Caco-2 (cell line): ENCODE results near the gene ASIC4. TPM values are rescaled to one million over a fixed set of nuclear protein-coding genes. Genes with fewer than 3 reads are reported as not detected.
A peak's percentile ranks its signal among the peaks of the same experiment; 100 is the strongest.

Experiments
- BruUV-seq: library from RNA; stranded (reverse); fragments of 400-500 nt; replicated peaks from 2 replicates; lab custom pipeline; 2021; lab: Mats Ljungman, UMichigan
- CTCF ChIA-PET: fragments of 300-600 bp; sonication (Branson Sonifier 250); formaldehyde crosslinking; loops from one replicate; lab custom pipeline; 2022; ENCODE audit warnings: antibody characterized with exemption; lab: Charles Lee
- POLR2A ChIA-PET: fragments of 300-600 bp; sonication (Branson Sonifier 250); formaldehyde crosslinking; loops from one replicate; lab custom pipeline; 2022; ENCODE audit warnings: antibody characterized with exemption; lab: Charles Lee
- DNase-seq, 2 experiments: peaks; one replicate each; pipeline versions ENCODE4 v3.0.0 to v3.0.0-alpha.2; 2020 to 2022
- H3K27me3 ChIP-seq: replicated peaks from 2 replicates; pipeline ENCODE4 v1.6.0; 2011; ENCODE audit warnings: low read length; ENCODE audit not compliant: control insufficient read depth, insufficient read depth
- H3K36me3 ChIP-seq: 2 replicates; pipeline ENCODE4 v1.5.1; 2011; ENCODE audit warnings: low read length; ENCODE audit not compliant: control insufficient read depth, insufficient read depth
- H3K4me1 ChIP-seq: fragments of 250-450 bp; sonication (Bioruptor Pico); 2 replicates; pipeline ENCODE4 v1.5.1; 2020; ENCODE audit warnings: mild to moderate bottlenecking
- H3K4me3 ChIP-seq: 2 replicates; pipeline ENCODE4 v1.5.1; 2011; ENCODE audit warnings: low read depth, mild to moderate bottlenecking, control low read depth, low read length
- H3K9me3 ChIP-seq: fragments of 250-450 bp; sonication (Bioruptor Pico); 2 replicates; pipeline ENCODE4 v1.5.1; 2020; ENCODE audit warnings: mild to moderate bottlenecking, moderate library complexity
- H3K27ac Mint-ChIP-seq: one replicate; pipeline ENCODE4 v1.8.0; 2022; ENCODE audit warnings: mixed read lengths; ENCODE audit not compliant: unreplicated experiment
- H3K27me3 Mint-ChIP-seq: one replicate; pipeline ENCODE4 v1.8.0; 2022; ENCODE audit warnings: mixed read lengths; ENCODE audit not compliant: insufficient read depth, unreplicated experiment
- H3K36me3 Mint-ChIP-seq: one replicate; pipeline ENCODE4 v1.8.0; 2022; ENCODE audit warnings: mild to moderate bottlenecking, mixed read lengths; ENCODE audit not compliant: insufficient read depth, unreplicated experiment
- H3K4me1 Mint-ChIP-seq: one replicate; pipeline ENCODE4 v1.8.0; 2022; ENCODE audit warnings: low read depth, mixed read lengths; ENCODE audit not compliant: unreplicated experiment
- H3K4me3 Mint-ChIP-seq: one replicate; pipeline ENCODE4 v1.8.0; 2022; ENCODE audit warnings: mild to moderate bottlenecking, moderate library complexity, mixed read lengths; ENCODE audit not compliant: unreplicated experiment
- H3K9me3 Mint-ChIP-seq: one replicate; pipeline ENCODE4 v1.8.0; 2022; ENCODE audit warnings: mixed read lengths; ENCODE audit not compliant: unreplicated experiment
- CTCF ChIP-seq, 2 experiments: fragments of 200-600 bp in 1 of 2; IDR thresholded peaks; 1 replicate in 1 of 2; 2 replicates in 1 of 2; pipeline versions ENCODE4 v1.5.1 to v1.8.0; 2011 to 2022; ENCODE audit warnings: antibody characterized with exemption in 1 of 2, control low read depth in 1 of 2, inconsistent platforms in 1 of 2, low read depth in 1 of 2, low read length in 1 of 2, mild to moderate bottlenecking in 1 of 2, moderate library complexity in 1 of 2; ENCODE audit not compliant: insufficient read depth in 1 of 2, severe bottlenecking in 1 of 2, unreplicated experiment in 1 of 2
- intact Hi-C: fragments of 100-400 bp; cut with micrococcal nuclease; formaldehyde crosslinking; loops from one replicate; pipeline ENCODE4 v1.10.0; 2022; ENCODE audit not compliant: unreplicated experiment
- total RNA-seq: library from RNA; stranded (reverse); gene quantifications from 2 replicates; pipeline ENCODE4 v1.2.3, GENCODE V29; 2022

The ASIC4 gene
- total RNA-seq, 1 experiment from 2014 or later = 0.16 TPM

- H3K27me3 Mint-ChIP-seq = no peaks in the 10 kb centered on the region
- ChIA-PET POLR2A (interaction anchor here (0.6 to 1.7 kb wide), 13 partner anchors 9 to 250 kb away, joined by 3 to 10 read pairs (median 4); partner anchors contain the start of genes DNAJB2, DNPEP and STK11IP), CTCF (interaction anchor here (0.6 to 7.2 kb wide), 18 partner anchors 10 to 204 kb away, joined by 3 to 243 read pairs (median 6); partner anchors contain the start of genes ASIC4, CHPF, DNPEP and STK11IP)
- peaks cover 14% of the 10 kb centered on the region; the same call in 1 of the 2 replicates for H3K4me1 ChIP-seq
- no peaks in the 10 kb centered on the region; the same call in 1 of the 2 replicates for H3K36me3 ChIP-seq
- peaks cover 11% of the 10 kb centered on the region for H3K36me3 Mint-ChIP-seq
- BruUV-seq = no TSS peak
- intact Hi-C loops = no loop called here
- peaks cover 16% of the 10 kb centered on the region for H3K4me1 Mint-ChIP-seq
- H3K27ac Mint-ChIP-seq = peak overlapping the region; percentile 94
- no peak for DNase-seq
- H3K4me3 ChIP-seq = peak overlapping the region; percentile 86
- TF ChIP-seq CTCF (IDR thresholded peaks at IDR 0.05; ENCODE audit: insufficient read depth in 1 of 2, low read depth in 1 of 2, low read length in 1 of 2, severe bottlenecking in 1 of 2, unreplicated experiment in 1 of 2) = no peak
- H3K9me3 Mint-ChIP-seq = no peaks in the 10 kb centered on the region
- no peaks in the 10 kb centered on the region for H3K27me3 ChIP-seq
- no peaks in the 10 kb centered on the region for H3K9me3 ChIP-seq
- H3K4me3 Mint-ChIP-seq = peak overlapping the region; percentile 98
Observed at GRCh38 chr2:219499058-219499307, 15.3 kb upstream of the ASIC4 start.

- H3K27me3 ChIP-seq = no peaks in the 10 kb centered on the region
- H3K27ac Mint-ChIP-seq = peak overlapping the region; percentile 94
- no peaks in the 10 kb centered on the region for H3K9me3 ChIP-seq
- no peak for DNase-seq
- peaks cover 11% of the 10 kb centered on the region for H3K36me3 Mint-ChIP-seq
- no TSS peak for BruUV-seq
- no peaks in the 10 kb centered on the region; the same call in 1 of the 2 replicates for H3K36me3 ChIP-seq
- POLR2A ChIA-PET = interaction anchor here (1.7 kb wide), 1 partner anchor 111 kb away, joined by 9 read pairs; the partner anchor contains the start of gene DNPEP
- H3K9me3 Mint-ChIP-seq = no peaks in the 10 kb centered on the region
- TF ChIP-seq CTCF (IDR thresholded peaks at IDR 0.05; ENCODE audit: insufficient read depth in 1 of 2, low read depth in 1 of 2, low read length in 1 of 2, severe bottlenecking in 1 of 2, unreplicated experiment in 1 of 2) = no peak
- peak overlapping the region; percentile 98 for H3K4me3 Mint-ChIP-seq
- H3K4me1 Mint-ChIP-seq = peaks cover 16% of the 10 kb centered on the region
- peak overlapping the region; percentile 86 for H3K4me3 ChIP-seq
- intact Hi-C loops = no loop called here
- CTCF ChIA-PET = interaction anchor here (4.0 to 7.2 kb wide), 3 partner anchors 10 to 29 kb away, joined by 49 to 243 read pairs (median 126); no protein-coding TSS in a partner anchor
- H3K4me1 ChIP-seq = peaks cover 14% of the 10 kb centered on the region; the same call in 1 of the 2 replicates
- H3K27me3 Mint-ChIP-seq = no peaks in the 10 kb centered on the region
Observed at GRCh38 chr2:219499555-219499954, 14.7 kb upstream of the ASIC4 start.

GRCh38 chr2:219500135-219500534, 14.1 kb upstream of the ASIC4 start:
- peak in 1 of 2 experiments; percentile 7 for TF ChIP-seq CTCF (IDR thresholded peaks at IDR 0.05; ENCODE audit: insufficient read depth in 1 of 2, low read depth in 1 of 2, low read length in 1 of 2, severe bottlenecking in 1 of 2, unreplicated experiment in 1 of 2)
- POLR2A ChIA-PET = no interaction called here
- DNase-seq = no peak
- Histone ChIP-seq H3K4me1 (peaks cover 14% of the 10 kb centered on the region; the same call in 1 of the 2 replicates), H3K36me3 (no peaks in the 10 kb centered on the region; the same call in 1 of the 2 replicates), H3K4me3 (no peak overlapping the region), H3K27me3 (no peaks in the 10 kb centered on the region), H3K9me3 (no peaks in the 10 kb centered on the region)
- no TSS peak for BruUV-seq
- Mint-ChIP-seq H3K27ac (no peak overlapping the region), H3K4me3 (peak overlapping the region; percentile 98), H3K36me3 (peaks cover 11% of the 10 kb centered on the region), H3K4me1 (peaks cover 16% of the 10 kb centered on the region), H3K27me3 (no peaks in the 10 kb centered on the region), H3K9me3 (no peaks in the 10 kb centered on the region)
- intact Hi-C loops = no loop called here
- CTCF ChIA-PET = interaction anchor here (0.6 to 7.2 kb wide), 4 partner anchors 9 to 48 kb away, joined by 4 to 243 read pairs (median 88); no protein-coding TSS in a partner anchor
